ENCODE measurements around the gene FAM20C.
A peak's percentile ranks its signal among the peaks of the same experiment; 100 is the strongest.

DNA sequence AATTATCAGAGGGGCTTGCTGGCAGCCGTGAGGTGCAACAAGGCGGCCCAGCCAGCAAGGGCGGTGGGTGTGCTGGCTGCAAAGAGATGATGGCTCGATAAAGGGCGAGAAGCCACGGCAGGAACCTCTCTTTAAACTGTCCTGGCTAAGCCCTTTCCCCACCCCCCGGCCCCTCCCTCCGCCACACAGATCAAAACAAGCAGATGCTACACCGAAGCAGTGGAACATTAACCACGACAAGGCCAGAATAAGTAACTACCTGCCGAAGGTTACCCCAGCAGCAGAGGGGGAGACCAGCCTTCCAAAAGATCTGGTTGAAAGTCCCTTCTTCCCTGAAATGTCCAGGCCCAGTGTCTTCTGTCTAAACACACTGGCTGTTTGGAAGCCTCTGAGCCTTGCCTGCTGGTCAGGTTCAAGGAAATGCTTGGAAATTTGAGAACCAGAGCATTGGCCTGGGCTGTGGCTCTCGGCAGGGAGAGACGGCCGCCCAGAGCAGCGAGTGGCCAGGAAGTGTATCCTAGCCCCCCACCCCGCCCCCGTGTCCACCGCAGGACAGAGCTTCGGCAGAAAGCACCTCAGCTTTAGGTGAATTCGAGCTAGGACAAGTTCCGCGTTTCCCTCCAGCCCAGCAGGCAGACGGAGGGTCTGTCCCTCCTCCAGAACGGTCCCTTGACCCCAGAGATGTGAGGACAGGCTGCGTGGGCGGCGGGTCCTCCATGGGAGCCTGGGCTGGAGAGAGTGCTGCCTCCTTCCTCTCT, 2.1 kb downstream of the FAM20C start:
- TF ChIP-seq, protein P1, sequence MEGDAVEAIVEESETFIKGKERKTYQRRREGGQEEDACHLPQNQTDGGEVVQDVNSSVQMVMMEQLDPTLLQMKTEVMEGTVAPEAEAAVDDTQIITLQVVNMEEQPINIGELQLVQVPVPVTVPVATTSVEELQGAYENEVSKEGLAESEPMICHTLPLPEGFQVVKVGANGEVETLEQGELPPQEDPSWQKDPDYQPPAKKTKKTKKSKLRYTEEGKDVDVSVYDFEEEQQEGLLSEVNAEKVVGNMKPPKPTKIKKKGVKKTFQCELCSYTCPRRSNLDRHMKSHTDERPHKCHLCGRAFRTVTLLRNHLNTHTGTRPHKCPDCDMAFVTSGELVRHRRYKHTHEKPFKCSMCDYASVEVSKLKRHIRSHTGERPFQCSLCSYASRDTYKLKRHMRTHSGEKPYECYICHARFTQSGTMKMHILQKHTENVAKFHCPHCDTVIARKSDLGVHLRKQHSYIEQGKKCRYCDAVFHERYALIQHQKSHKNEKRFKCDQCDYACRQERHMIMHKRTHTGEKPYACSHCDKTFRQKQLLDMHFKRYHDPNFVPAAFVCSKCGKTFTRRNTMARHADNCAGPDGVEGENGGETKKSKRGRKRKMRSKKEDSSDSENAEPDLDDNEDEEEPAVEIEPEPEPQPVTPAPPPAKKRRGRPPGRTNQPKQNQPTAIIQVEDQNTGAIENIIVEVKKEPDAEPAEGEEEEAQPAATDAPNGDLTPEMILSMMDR (IDR thresholded peaks at IDR 0.05) = no peak
- TF ChIP-seq EP300 (IDR thresholded peaks at IDR 0.05) (no peak), POLR2AphosphoS5 (IDR thresholded peaks at IDR 0.05) (peak in 1 of 2 donors; percentile 29), POLR2A (IDR thresholded peaks at IDR 0.05; ENCODE audit: low read depth) (no peak)
